Measurements from ENCODE around the gene ATG16L1.

Gene ATG16L1

GRCh38 chr2:233267516-233268245 is 16.2 kb downstream of the ATG16L1 start:
- no peaks in the 10 kb centered on the region for H3K4me1 ChIP-seq (ENCODE audit: control insufficient read depth, low read depth, low read length)
- no peaks in the 10 kb centered on the region for H3K79me1 ChIP-seq (ENCODE audit: low read length)
- peaks cover 22% of the 10 kb centered on the region for H3K36me3 ChIP-seq (ENCODE audit: control insufficient read depth, insufficient read depth, low read length)
- no peaks in the 10 kb centered on the region for H3K27me3 ChIP-seq (ENCODE audit: insufficient read depth, low read length, poor library complexity)
- H4K5ac ChIP-seq (ENCODE audit: low read length), result no peak overlapping the region
- H2AK5ac ChIP-seq (ENCODE audit: low read length), result no peak overlapping the region
- H3K23ac ChIP-seq (ENCODE audit: low read length), result no peak overlapping the region
- H3K79me2 ChIP-seq (ENCODE audit: control insufficient read depth, insufficient read depth, low read length), result no peaks in the 10 kb centered on the region
- H2BK120ac ChIP-seq (ENCODE audit: low read depth, low read length), result no peak overlapping the region
- no peak overlapping the region for H2BK5ac ChIP-seq (ENCODE audit: low read length)
- H4K8ac ChIP-seq (ENCODE audit: low read depth, low read length), result no peak overlapping the region
- no peak overlapping the region for H3K9ac ChIP-seq (ENCODE audit: low read length)
- no peak overlapping the region for H3K4me2 ChIP-seq (ENCODE audit: low read length)
- H3K4ac ChIP-seq (ENCODE audit: low read depth, low read length), result no peak overlapping the region
- no peak overlapping the region for H3K18ac ChIP-seq (ENCODE audit: low read length)
- H2BK15ac ChIP-seq (replicated peaks; ENCODE audit: low read depth), result no peak overlapping the region
- H3K27ac ChIP-seq (ENCODE audit: low read depth, low read length), result no peak overlapping the region
- H3K4me3 ChIP-seq (ENCODE audit: low read length), result no peak overlapping the region
- H3K56ac ChIP-seq (ENCODE audit: low read length), result no peak overlapping the region
- no CpG with 5 or more reads among the region's 6 CpGs for WGBS (ENCODE audit: extremely low coverage, insufficient coverage, low lambda C conversion rate)
- no peak for DNase-seq

GRCh38 chr2:233270366-233270765 is 18.9 kb downstream of the ATG16L1 start:
- no peak overlapping the region for H2BK15ac ChIP-seq (replicated peaks; ENCODE audit: low read depth)
- no CpG with 5 or more reads among the region's 5 CpGs for WGBS (ENCODE audit: extremely low coverage, insufficient coverage, low lambda C conversion rate)
- H3K9ac ChIP-seq (ENCODE audit: low read length), result no peak overlapping the region
- no peak overlapping the region for H3K4me3 ChIP-seq (ENCODE audit: low read length)
- H4K5ac ChIP-seq (ENCODE audit: low read length), result no peak overlapping the region
- no peak overlapping the region for H2AK5ac ChIP-seq (ENCODE audit: low read length)
- H4K8ac ChIP-seq (ENCODE audit: low read depth, low read length), result no peak overlapping the region
- no peak overlapping the region for H3K4ac ChIP-seq (ENCODE audit: low read depth, low read length)
- no peaks in the 10 kb centered on the region for H3K4me1 ChIP-seq (ENCODE audit: control insufficient read depth, low read depth, low read length)
- H2BK5ac ChIP-seq (ENCODE audit: low read length), result no peak overlapping the region
- no peak overlapping the region for H3K27ac ChIP-seq (ENCODE audit: low read depth, low read length)
- H3K4me2 ChIP-seq (ENCODE audit: low read length), result no peak overlapping the region
- no peak for DNase-seq
- H3K18ac ChIP-seq (ENCODE audit: low read length), result no peak overlapping the region
- no peaks in the 10 kb centered on the region for H3K79me1 ChIP-seq (ENCODE audit: low read length)
- H3K27me3 ChIP-seq (ENCODE audit: insufficient read depth, low read length, poor library complexity), result no peaks in the 10 kb centered on the region
- no peak overlapping the region for H3K23ac ChIP-seq (ENCODE audit: low read length)
- H3K56ac ChIP-seq (ENCODE audit: low read length), result no peak overlapping the region
- no peaks in the 10 kb centered on the region for H3K79me2 ChIP-seq (ENCODE audit: control insufficient read depth, insufficient read depth, low read length)
- H2BK120ac ChIP-seq (ENCODE audit: low read depth, low read length), result no peak overlapping the region
- H3K36me3 ChIP-seq (ENCODE audit: control insufficient read depth, insufficient read depth, low read length), result peaks cover 18% of the 10 kb centered on the region

GRCh38 chr2:233270951-233271350 is 19.5 kb downstream of the ATG16L1 start:
- WGBS (ENCODE audit: extremely low coverage, insufficient coverage, low lambda C conversion rate), result no CpG with 5 or more reads among the region's 4 CpGs
- H3K23ac ChIP-seq (ENCODE audit: low read length), result no peak overlapping the region
- peaks cover 16% of the 10 kb centered on the region for H3K36me3 ChIP-seq (ENCODE audit: control insufficient read depth, insufficient read depth, low read length)

GRCh38 chr2:233271693-233272092 is 20.2 kb downstream of the ATG16L1 start:
- Histone ChIP-seq H3K27me3 (ENCODE audit: insufficient read depth, low read length, poor library complexity) (no peaks in the 10 kb centered on the region), H3K4ac (ENCODE audit: low read depth, low read length) (no peak overlapping the region), H3K79me1 (ENCODE audit: low read length) (no peaks in the 10 kb centered on the region), H3K23ac (ENCODE audit: low read length) (no peak overlapping the region), H3K36me3 (ENCODE audit: control insufficient read depth, insufficient read depth, low read length) (peaks cover 16% of the 10 kb centered on the region), H3K4me1 (ENCODE audit: control insufficient read depth, low read depth, low read length) (no peaks in the 10 kb centered on the region), H3K27ac (ENCODE audit: low read depth, low read length) (no peak overlapping the region), H4K8ac (ENCODE audit: low read depth, low read length) (no peak overlapping the region), H2BK120ac (ENCODE audit: low read depth, low read length) (no peak overlapping the region), H2BK15ac (replicated peaks; ENCODE audit: low read depth) (no peak overlapping the region), H3K4me3 (ENCODE audit: low read length) (no peak overlapping the region), H3K4me2 (ENCODE audit: low read length) (no peak overlapping the region), H3K56ac (ENCODE audit: low read length) (no peak overlapping the region), H4K5ac (ENCODE audit: low read length) (no peak overlapping the region), H2AK5ac (ENCODE audit: low read length) (no peak overlapping the region), H3K18ac (ENCODE audit: low read length) (no peak overlapping the region), H3K9ac (ENCODE audit: low read length) (no peak overlapping the region), H2BK5ac (ENCODE audit: low read length) (no peak overlapping the region), H3K79me2 (ENCODE audit: control insufficient read depth, insufficient read depth, low read length) (no peaks in the 10 kb centered on the region)
- WGBS (ENCODE audit: extremely low coverage, insufficient coverage, low lambda C conversion rate), result no CpG with 5 or more reads among the region's 2 CpGs
- no peak for DNase-seq

More at GRCh38 chr2:233270951-233271350, 19.5 kb downstream of the ATG16L1 start:
- Histone ChIP-seq H3K56ac (ENCODE audit: low read length) (no peak overlapping the region), H3K4me2 (ENCODE audit: low read length) (no peak overlapping the region), H4K8ac (ENCODE audit: low read depth, low read length) (no peak overlapping the region), H3K9ac (ENCODE audit: low read length) (no peak overlapping the region), H3K4me1 (ENCODE audit: control insufficient read depth, low read depth, low read length) (no peaks in the 10 kb centered on the region), H4K5ac (ENCODE audit: low read length) (no peak overlapping the region), H2BK15ac (replicated peaks; ENCODE audit: low read depth) (no peak overlapping the region), H3K27ac (ENCODE audit: low read depth, low read length) (no peak overlapping the region), H3K18ac (ENCODE audit: low read length) (no peak overlapping the region), H3K79me2 (ENCODE audit: control insufficient read depth, insufficient read depth, low read length) (no peaks in the 10 kb centered on the region), H3K4ac (ENCODE audit: low read depth, low read length) (no peak overlapping the region), H2BK5ac (ENCODE audit: low read length) (no peak overlapping the region), H3K4me3 (ENCODE audit: low read length) (no peak overlapping the region), H2AK5ac (ENCODE audit: low read length) (no peak overlapping the region), H2BK120ac (ENCODE audit: low read depth, low read length) (no peak overlapping the region), H3K79me1 (ENCODE audit: low read length) (no peaks in the 10 kb centered on the region), H3K27me3 (ENCODE audit: insufficient read depth, low read length, poor library complexity) (no peaks in the 10 kb centered on the region)
- DNase-seq, result no peak

GRCh38 chr2:233273120-233273519 is 21.6 kb downstream of the ATG16L1 start:
- Histone ChIP-seq H3K23ac (ENCODE audit: low read length) (no peak overlapping the region), H2BK120ac (ENCODE audit: low read depth, low read length) (no peak overlapping the region), H3K4me1 (ENCODE audit: control insufficient read depth, low read depth, low read length) (no peaks in the 10 kb centered on the region), H3K27me3 (ENCODE audit: insufficient read depth, low read length, poor library complexity) (no peaks in the 10 kb centered on the region), H2BK5ac (ENCODE audit: low read length) (no peak overlapping the region), H3K79me2 (ENCODE audit: control insufficient read depth, insufficient read depth, low read length) (no peaks in the 10 kb centered on the region), H2AK5ac (ENCODE audit: low read length) (no peak overlapping the region), H3K4ac (ENCODE audit: low read depth, low read length) (no peak overlapping the region), H2BK15ac (replicated peaks; ENCODE audit: low read depth) (no peak overlapping the region), H4K8ac (ENCODE audit: low read depth, low read length) (no peak overlapping the region), H3K56ac (ENCODE audit: low read length) (no peak overlapping the region), H3K4me3 (ENCODE audit: low read length) (no peak overlapping the region), H3K36me3 (ENCODE audit: control insufficient read depth, insufficient read depth, low read length) (peaks cover 14% of the 10 kb centered on the region), H3K4me2 (ENCODE audit: low read length) (no peak overlapping the region), H3K27ac (ENCODE audit: low read depth, low read length) (no peak overlapping the region), H3K9ac (ENCODE audit: low read length) (no peak overlapping the region), H4K5ac (ENCODE audit: low read length) (no peak overlapping the region), H3K79me1 (ENCODE audit: low read length) (no peaks in the 10 kb centered on the region), H3K18ac (ENCODE audit: low read length) (no peak overlapping the region)
- no CpG with 5 or more reads among the region's 6 CpGs for WGBS (ENCODE audit: extremely low coverage, insufficient coverage, low lambda C conversion rate)
- DNase-seq, result no peak

GRCh38 chr2:233275223-233275622 is 23.8 kb downstream of the ATG16L1 start:
- no peaks in the 10 kb centered on the region for H3K4me1 ChIP-seq (ENCODE audit: control insufficient read depth, low read depth, low read length)
- H4K5ac ChIP-seq (ENCODE audit: low read length), result no peak overlapping the region
- H3K56ac ChIP-seq (ENCODE audit: low read length), result no peak overlapping the region
- no peak overlapping the region for H3K4me3 ChIP-seq (ENCODE audit: low read length)
- peaks cover 14% of the 10 kb centered on the region for H3K36me3 ChIP-seq (ENCODE audit: control insufficient read depth, insufficient read depth, low read length)
- H4K8ac ChIP-seq (ENCODE audit: low read depth, low read length), result no peak overlapping the region
- no CpG with 5 or more reads among the region's 4 CpGs for WGBS (ENCODE audit: extremely low coverage, insufficient coverage, low lambda C conversion rate)
- H2BK5ac ChIP-seq (ENCODE audit: low read length), result no peak overlapping the region
- H3K27me3 ChIP-seq (ENCODE audit: insufficient read depth, low read length, poor library complexity), result no peaks in the 10 kb centered on the region
- no peak overlapping the region for H2BK15ac ChIP-seq (replicated peaks; ENCODE audit: low read depth)
- H3K79me2 ChIP-seq (ENCODE audit: control insufficient read depth, insufficient read depth, low read length), result no peaks in the 10 kb centered on the region
- H3K23ac ChIP-seq (ENCODE audit: low read length), result no peak overlapping the region
- H3K79me1 ChIP-seq (ENCODE audit: low read length), result no peaks in the 10 kb centered on the region
- H3K4ac ChIP-seq (ENCODE audit: low read depth, low read length), result no peak overlapping the region
- DNase-seq, result no peak
- H2AK5ac ChIP-seq (ENCODE audit: low read length), result no peak overlapping the region
- H2BK120ac ChIP-seq (ENCODE audit: low read depth, low read length), result no peak overlapping the region
- no peak overlapping the region for H3K18ac ChIP-seq (ENCODE audit: low read length)
- no peak overlapping the region for H3K4me2 ChIP-seq (ENCODE audit: low read length)
- no peak overlapping the region for H3K9ac ChIP-seq (ENCODE audit: low read length)
- no peak overlapping the region for H3K27ac ChIP-seq (ENCODE audit: low read depth, low read length)

Data from mesendoderm (in vitro differentiated cells).